ENCODE results near the gene CTNNA2.

The CTNNA2 gene

GRCh38 chr2:80403081-80403480, 890.2 kb downstream of the CTNNA2 start:
- Histone ChIP-seq H3K9me3 (ENCODE audit: control insufficient read depth, low read length) (no peaks in the 10 kb centered on the region), H3K36me3 (ENCODE audit: control insufficient read depth, insufficient read depth, low read length) (no peaks in the 10 kb centered on the region), H3K4me3 (ENCODE audit: low read length) (no peak overlapping the region), H3K27me3 (ENCODE audit: control insufficient read depth, insufficient read depth, low read length) (no peaks in the 10 kb centered on the region), H3K9ac (ENCODE audit: low read length) (no peak overlapping the region), H3K4me1 (ENCODE audit: control insufficient read depth, insufficient read depth, low read length) (no peaks in the 10 kb centered on the region)

GRCh38 chr2:80407377-80407776, 894.5 kb downstream of the CTNNA2 start:
- Histone ChIP-seq H3K4me1 (ENCODE audit: control insufficient read depth, insufficient read depth, low read length) (no peaks in the 10 kb centered on the region), H3K36me3 (ENCODE audit: control insufficient read depth, insufficient read depth, low read length) (no peaks in the 10 kb centered on the region), H3K9ac (ENCODE audit: low read length) (no peak overlapping the region), H3K4me3 (ENCODE audit: low read length) (no peak overlapping the region), H3K27me3 (ENCODE audit: control insufficient read depth, insufficient read depth, low read length) (no peaks in the 10 kb centered on the region), H3K9me3 (ENCODE audit: control insufficient read depth, low read length) (no peaks in the 10 kb centered on the region)

- Histone ChIP-seq H3K9me3 (ENCODE audit: control insufficient read depth, low read length) (no peaks in the 10 kb centered on the region), H3K9ac (ENCODE audit: low read length) (no peak overlapping the region), H3K4me3 (ENCODE audit: low read length) (no peak overlapping the region), H3K27me3 (ENCODE audit: control insufficient read depth, insufficient read depth, low read length) (no peaks in the 10 kb centered on the region), H3K36me3 (ENCODE audit: control insufficient read depth, insufficient read depth, low read length) (no peaks in the 10 kb centered on the region), H3K4me1 (ENCODE audit: control insufficient read depth, insufficient read depth, low read length) (no peaks in the 10 kb centered on the region)
These were observed 897.5 kb downstream of the CTNNA2 start for GRCh38 chr2:80410346-80410745.

GRCh38 chr2:80413136-80413535, 900.3 kb downstream of the CTNNA2 start:
- no peak overlapping the region for H3K9ac ChIP-seq (ENCODE audit: low read length)
- no peaks in the 10 kb centered on the region for H3K9me3 ChIP-seq (ENCODE audit: control insufficient read depth, low read length)
- H3K27me3 ChIP-seq (ENCODE audit: control insufficient read depth, insufficient read depth, low read length), result no peaks in the 10 kb centered on the region
- no peaks in the 10 kb centered on the region for H3K36me3 ChIP-seq (ENCODE audit: control insufficient read depth, insufficient read depth, low read length)
- no peaks in the 10 kb centered on the region for H3K4me1 ChIP-seq (ENCODE audit: control insufficient read depth, insufficient read depth, low read length)
- H3K4me3 ChIP-seq (ENCODE audit: low read length), result no peak overlapping the region

- H3K4me1 ChIP-seq (ENCODE audit: control insufficient read depth, insufficient read depth, low read length), result no peaks in the 10 kb centered on the region
- no peaks in the 10 kb centered on the region for H3K9me3 ChIP-seq (ENCODE audit: control insufficient read depth, low read length)
- no peaks in the 10 kb centered on the region for H3K27me3 ChIP-seq (ENCODE audit: control insufficient read depth, insufficient read depth, low read length)
- no peaks in the 10 kb centered on the region for H3K36me3 ChIP-seq (ENCODE audit: control insufficient read depth, insufficient read depth, low read length)
- no peak overlapping the region for H3K4me3 ChIP-seq (ENCODE audit: low read length)
- no peak overlapping the region for H3K9ac ChIP-seq (ENCODE audit: low read length)
These were observed 904.9 kb downstream of the CTNNA2 start for GRCh38 chr2:80417737-80418136.

- Histone ChIP-seq H3K4me3 (ENCODE audit: low read length) (no peak overlapping the region), H3K9me3 (ENCODE audit: control insufficient read depth, low read length) (no peaks in the 10 kb centered on the region), H3K4me1 (ENCODE audit: control insufficient read depth, insufficient read depth, low read length) (no peaks in the 10 kb centered on the region), H3K9ac (ENCODE audit: low read length) (no peak overlapping the region), H3K36me3 (ENCODE audit: control insufficient read depth, insufficient read depth, low read length) (no peaks in the 10 kb centered on the region), H3K27me3 (ENCODE audit: control insufficient read depth, insufficient read depth, low read length) (no peaks in the 10 kb centered on the region)
These were observed 907.8 kb downstream of the CTNNA2 start for GRCh38 chr2:80420530-80421208.

- Histone ChIP-seq H3K27me3 (ENCODE audit: control insufficient read depth, insufficient read depth, low read length) (no peaks in the 10 kb centered on the region), H3K9me3 (ENCODE audit: control insufficient read depth, low read length) (no peaks in the 10 kb centered on the region), H3K36me3 (ENCODE audit: control insufficient read depth, insufficient read depth, low read length) (no peaks in the 10 kb centered on the region), H3K4me3 (ENCODE audit: low read length) (no peak overlapping the region), H3K4me1 (ENCODE audit: control insufficient read depth, insufficient read depth, low read length) (no peaks in the 10 kb centered on the region), H3K9ac (ENCODE audit: low read length) (no peak overlapping the region)
These were observed 916.4 kb downstream of the CTNNA2 start for GRCh38 chr2:80429251-80429650.

GRCh38 chr2:80437959-80438358, 925.1 kb downstream of the CTNNA2 start:
- Histone ChIP-seq H3K9ac (ENCODE audit: low read length) (no peak overlapping the region), H3K36me3 (ENCODE audit: control insufficient read depth, insufficient read depth, low read length) (no peaks in the 10 kb centered on the region), H3K4me1 (ENCODE audit: control insufficient read depth, insufficient read depth, low read length) (no peaks in the 10 kb centered on the region), H3K27me3 (ENCODE audit: control insufficient read depth, insufficient read depth, low read length) (no peaks in the 10 kb centered on the region), H3K9me3 (ENCODE audit: control insufficient read depth, low read length) (no peaks in the 10 kb centered on the region), H3K4me3 (ENCODE audit: low read length) (no peak overlapping the region)

GRCh38 chr2:80438686-80439085, 925.8 kb downstream of the CTNNA2 start:
- no peak overlapping the region for H3K4me3 ChIP-seq (ENCODE audit: low read length)
- H3K9ac ChIP-seq (ENCODE audit: low read length), result no peak overlapping the region
- no peaks in the 10 kb centered on the region for H3K36me3 ChIP-seq (ENCODE audit: control insufficient read depth, insufficient read depth, low read length)
- no peaks in the 10 kb centered on the region for H3K9me3 ChIP-seq (ENCODE audit: control insufficient read depth, low read length)
- H3K4me1 ChIP-seq (ENCODE audit: control insufficient read depth, insufficient read depth, low read length), result no peaks in the 10 kb centered on the region
- no peaks in the 10 kb centered on the region for H3K27me3 ChIP-seq (ENCODE audit: control insufficient read depth, insufficient read depth, low read length)

GRCh38 chr2:80454628-80455027, 941.8 kb downstream of the CTNNA2 start:
- Histone ChIP-seq H3K4me1 (ENCODE audit: control insufficient read depth, insufficient read depth, low read length) (no peaks in the 10 kb centered on the region), H3K9ac (ENCODE audit: low read length) (no peak overlapping the region), H3K4me3 (ENCODE audit: low read length) (no peak overlapping the region), H3K9me3 (ENCODE audit: control insufficient read depth, low read length) (no peaks in the 10 kb centered on the region), H3K36me3 (ENCODE audit: control insufficient read depth, insufficient read depth, low read length) (no peaks in the 10 kb centered on the region), H3K27me3 (ENCODE audit: control insufficient read depth, insufficient read depth, low read length) (no peaks in the 10 kb centered on the region)

GRCh38 chr2:80459028-80459427, 946.2 kb downstream of the CTNNA2 start:
- Histone ChIP-seq H3K27me3 (ENCODE audit: control insufficient read depth, insufficient read depth, low read length) (no peaks in the 10 kb centered on the region), H3K9ac (ENCODE audit: low read length) (no peak overlapping the region), H3K4me1 (ENCODE audit: control insufficient read depth, insufficient read depth, low read length) (no peaks in the 10 kb centered on the region), H3K4me3 (ENCODE audit: low read length) (no peak overlapping the region), H3K9me3 (ENCODE audit: control insufficient read depth, low read length) (no peaks in the 10 kb centered on the region), H3K36me3 (ENCODE audit: control insufficient read depth, insufficient read depth, low read length) (no peaks in the 10 kb centered on the region)

- Histone ChIP-seq H3K9me3 (ENCODE audit: control insufficient read depth, low read length) (no peaks in the 10 kb centered on the region), H3K4me1 (ENCODE audit: control insufficient read depth, insufficient read depth, low read length) (no peaks in the 10 kb centered on the region), H3K36me3 (ENCODE audit: control insufficient read depth, insufficient read depth, low read length) (no peaks in the 10 kb centered on the region), H3K4me3 (ENCODE audit: low read length) (no peak overlapping the region), H3K9ac (ENCODE audit: low read length) (no peak overlapping the region), H3K27me3 (ENCODE audit: control insufficient read depth, insufficient read depth, low read length) (no peaks in the 10 kb centered on the region)
These were observed 948.8 kb downstream of the CTNNA2 start for GRCh38 chr2:80461505-80462197.

Measured in mucosa of stomach (tissue), 1 donor.